CD4-positive, alpha-beta T cell treated with Interferon alpha-2 for 1 hour (primary cell): ENCODE data around the gene GADL1.

Source experiments
- DNase-seq, 2 donors: peaks; one replicate each; pipeline ENCODE4 v3.0.0-alpha.2; 2020 to 2022

The GADL1 gene

DNA sequence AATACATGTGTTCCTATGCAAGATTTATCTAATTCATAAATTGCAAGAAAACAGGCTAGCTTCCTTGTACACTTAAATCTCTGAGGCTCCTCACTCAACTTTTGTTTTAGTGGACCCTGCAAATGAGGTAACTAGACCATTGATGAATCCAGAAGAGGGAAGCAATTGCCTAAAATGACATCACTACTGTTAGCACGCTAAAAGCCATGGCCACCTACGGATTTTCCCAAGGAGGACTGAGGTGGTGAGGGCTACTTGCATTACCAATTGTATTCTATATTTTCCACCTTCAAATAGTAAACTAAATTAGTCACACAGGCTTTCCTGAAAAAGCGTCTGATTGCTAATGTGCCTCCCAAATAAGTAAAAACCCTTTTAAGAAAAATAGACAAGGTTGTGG is 140.7 kb downstream of the GADL1 start:
- no peak for DNase-seq

DNA sequence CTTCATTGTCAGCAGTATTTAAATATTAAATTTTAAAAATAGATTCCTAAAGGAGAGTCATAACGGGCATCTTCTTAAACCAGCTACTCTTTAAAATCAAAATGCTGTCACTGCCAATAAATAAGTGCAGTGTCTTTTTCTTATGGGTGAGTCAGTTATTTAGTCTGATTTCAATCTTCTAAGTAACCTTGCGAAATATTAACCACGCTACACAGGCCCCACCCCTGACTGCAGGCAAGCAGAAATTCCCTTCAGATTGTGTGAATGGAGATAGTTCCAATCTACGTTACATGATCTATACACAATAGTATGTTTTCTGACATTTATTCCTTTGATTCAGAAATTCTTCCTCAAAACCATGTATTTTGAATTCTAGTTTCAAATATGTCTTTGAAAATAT is 141.5 kb downstream of the GADL1 start:
- DNase-seq, result peak in 1 of 2 donors; percentile 17

DNA sequence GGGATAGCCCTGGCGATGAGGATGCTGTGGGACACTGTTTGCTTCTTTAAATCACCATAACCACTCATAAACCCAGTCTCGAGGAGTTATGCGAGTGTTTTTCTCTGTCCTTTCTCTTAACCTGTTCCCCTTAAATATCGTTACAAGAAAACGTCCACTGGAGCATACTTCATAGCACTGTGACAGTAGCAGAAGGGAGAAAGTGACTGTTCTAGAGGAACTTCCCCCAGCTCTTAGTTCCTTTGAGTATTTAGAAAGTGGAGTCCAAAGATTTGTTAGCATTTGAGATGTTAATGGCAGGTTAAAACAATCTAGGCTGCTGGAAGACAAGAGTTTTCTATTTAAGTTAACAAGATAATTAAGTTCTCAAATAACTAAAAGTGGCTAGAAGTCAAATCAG is 142.0 kb downstream of the GADL1 start:
- DNase-seq, result no peak

DNA sequence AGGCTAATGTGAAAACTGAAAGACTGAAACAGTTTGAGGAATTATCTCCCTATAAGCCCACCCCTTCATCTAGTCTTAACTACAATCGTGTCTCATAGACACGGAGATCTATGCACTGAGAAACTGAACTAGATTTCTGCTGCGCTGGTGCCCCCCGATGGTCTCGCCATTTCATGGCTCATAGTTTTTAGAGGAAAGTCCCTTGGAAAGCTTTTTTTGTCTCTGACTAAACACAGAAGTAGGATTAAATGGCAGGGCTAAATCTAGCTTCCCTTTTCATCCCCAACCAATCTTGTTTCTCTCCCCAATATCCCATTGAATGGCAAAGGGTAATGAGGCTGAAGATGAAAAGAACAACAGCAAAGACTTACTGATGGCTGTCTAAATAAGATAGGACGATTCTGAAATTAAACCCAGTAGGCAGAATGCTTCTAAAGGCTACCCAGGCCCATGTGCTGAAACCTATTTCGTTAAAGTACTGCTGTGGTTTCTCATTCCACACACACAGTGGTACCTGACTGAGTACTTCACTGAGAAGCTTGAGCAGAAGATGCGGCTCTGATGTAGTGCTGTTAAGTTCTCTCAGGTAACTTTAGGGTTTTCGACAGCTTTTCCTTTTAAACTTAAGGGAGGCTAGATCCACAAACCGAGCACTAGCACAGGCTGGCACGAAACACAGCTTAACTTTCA is 142.7 kb downstream of the GADL1 start:
- DNase-seq, result peak; percentile 35 to 47

DNA sequence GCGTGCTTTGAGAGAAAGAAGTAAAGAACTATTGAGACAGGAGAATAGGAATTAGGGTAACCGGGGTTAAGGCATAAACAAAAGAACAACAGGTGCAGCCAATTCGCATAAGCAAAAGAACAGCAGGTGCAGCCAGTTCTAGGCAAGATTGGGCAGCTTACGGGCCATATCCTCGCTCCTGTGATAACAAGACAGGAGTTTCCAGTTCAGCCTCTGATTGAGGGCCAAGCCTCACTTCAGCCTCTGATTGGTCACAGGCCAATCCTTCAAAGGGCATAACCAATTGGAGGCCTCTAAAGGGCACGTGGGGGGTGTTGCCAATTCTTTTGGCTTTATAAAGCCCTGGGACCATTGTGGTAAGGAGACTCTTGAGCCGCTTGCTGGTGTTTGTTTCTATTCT is 143.5 kb downstream of the GADL1 start:
- DNase-seq, result no peak

DNA sequence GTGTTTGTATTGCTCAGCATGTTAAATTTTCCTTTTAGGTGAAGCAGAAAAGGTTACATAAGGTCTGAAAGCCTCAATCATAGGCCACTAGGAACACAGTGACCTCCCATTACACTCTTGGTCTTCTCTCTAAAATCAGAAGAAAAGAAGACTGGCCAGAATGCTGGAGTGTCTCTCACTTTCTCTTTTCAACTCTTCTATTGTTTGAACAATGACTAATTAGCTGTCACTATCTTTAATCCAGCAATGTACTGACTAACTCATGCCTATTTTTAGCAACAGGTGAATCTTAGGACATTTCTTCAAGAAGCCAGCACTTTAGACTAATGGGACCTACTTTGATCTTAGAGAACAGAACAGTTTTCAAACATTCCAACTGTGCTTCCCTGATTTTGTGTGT is 145.2 kb downstream of the GADL1 start:
- no peak for DNase-seq

DNA sequence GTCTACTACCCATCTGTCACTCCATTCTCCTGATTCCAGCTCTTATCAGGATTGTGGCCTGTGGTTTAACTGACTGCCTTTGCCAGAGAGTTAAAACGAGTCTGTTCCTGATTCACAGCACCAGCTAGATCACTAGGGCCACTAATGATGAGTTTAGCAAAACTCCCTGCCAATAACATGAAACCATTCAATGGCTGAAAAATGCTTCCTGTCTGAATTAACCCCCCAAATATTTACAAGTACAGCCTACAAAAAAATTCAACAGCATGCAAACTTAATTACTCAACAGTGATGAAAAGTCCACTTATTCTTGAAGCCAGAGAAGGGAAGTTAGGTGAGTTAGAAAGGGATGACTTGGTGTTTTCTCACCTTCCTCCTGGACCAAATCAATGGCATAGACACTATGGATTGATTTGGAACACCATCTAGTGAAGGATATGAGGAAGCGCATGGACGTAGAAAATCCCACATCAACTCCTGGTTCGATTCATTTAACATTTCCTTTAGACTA is 146.6 kb downstream of the GADL1 start:
- DNase-seq, result no peak

DNA sequence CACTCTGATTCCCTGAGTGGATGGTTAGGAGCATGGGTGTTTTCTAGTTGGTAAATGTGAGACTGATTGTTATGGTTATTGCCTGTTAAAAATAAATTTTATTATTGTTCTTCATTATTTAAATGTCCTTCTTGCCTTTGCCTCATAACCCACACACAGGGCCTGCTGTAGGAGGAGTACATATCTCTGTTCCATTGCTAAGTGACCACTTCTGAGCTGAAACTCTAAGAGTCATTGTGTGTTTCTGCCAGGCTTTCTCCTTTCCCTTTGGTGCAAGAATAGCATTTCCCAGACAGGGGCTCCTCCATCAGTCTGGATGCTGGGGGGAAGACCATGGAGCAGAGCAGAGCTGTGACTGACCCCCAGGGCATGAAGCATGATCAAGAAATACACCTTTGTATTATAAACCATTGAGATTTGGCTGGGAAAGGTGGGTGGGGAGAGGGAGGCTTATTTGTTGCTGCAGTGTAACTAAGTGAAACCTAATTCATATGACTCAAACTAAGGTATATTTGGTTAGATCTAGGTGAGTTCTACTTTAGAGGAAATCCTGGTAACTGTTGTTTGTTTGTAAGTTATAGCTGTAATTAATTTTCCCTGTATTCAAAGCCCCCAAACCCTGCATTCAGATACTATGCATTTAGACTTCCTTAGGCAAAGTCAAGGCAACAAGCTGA is 150.7 kb downstream of the GADL1 start:
- no peak for DNase-seq

DNA sequence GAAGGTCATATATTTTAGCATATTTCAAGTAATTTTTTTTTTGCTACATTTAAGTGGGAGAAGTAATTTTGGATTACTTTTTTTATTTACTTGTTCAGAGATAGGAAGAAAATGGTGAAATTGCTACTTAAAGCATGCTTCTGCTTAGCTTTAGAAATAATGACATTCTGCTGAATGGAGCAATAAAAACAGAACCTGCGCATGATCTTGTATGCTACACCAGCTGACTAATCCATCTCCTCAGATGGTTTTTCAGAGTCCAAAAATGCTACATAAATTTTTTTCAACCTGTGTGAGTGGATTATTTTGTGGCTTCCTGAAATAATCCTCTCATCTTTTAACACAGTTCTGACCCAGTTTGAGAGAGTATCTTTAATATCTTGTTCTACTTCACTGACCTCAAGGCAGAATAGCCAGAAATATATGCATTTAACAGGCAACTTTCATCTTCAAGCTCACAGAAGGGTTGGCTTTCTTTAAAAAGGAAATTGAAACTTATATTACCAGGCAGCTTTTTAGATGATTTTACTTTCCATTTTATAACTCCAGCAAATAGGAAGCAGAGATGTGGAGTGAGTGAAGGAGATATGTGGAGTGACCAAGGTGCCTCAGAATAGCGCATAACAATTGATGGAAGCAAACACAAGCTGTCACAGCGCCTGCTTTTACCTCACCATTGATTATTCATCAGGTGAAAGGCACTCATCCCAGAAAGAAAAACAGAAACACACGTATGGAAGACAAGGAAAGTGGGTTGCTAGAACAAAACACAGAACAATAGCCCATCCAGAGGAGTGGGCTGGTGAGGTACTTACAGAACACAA is 151.5 kb downstream of the GADL1 start:
- no peak for DNase-seq

DNA sequence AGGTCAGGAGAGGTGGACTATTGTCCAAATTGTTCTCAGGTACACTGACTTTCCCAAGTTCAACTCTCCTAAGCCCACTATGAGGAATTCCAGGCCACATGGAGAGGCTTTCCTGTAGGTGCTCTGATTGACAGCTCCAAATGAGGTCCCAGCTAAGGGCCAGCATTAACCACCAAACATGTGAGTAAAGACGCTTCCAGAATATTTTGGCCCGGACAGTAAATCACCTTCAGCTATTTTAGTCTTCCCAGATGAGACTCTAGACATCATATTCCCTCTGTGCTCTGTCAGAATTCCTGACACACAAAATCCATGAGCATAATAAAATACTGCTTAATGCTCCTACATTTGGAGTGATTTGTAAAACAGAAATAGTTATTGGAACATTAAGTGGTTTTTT is 152.6 kb downstream of the GADL1 start:
- no peak for DNase-seq

DNA sequence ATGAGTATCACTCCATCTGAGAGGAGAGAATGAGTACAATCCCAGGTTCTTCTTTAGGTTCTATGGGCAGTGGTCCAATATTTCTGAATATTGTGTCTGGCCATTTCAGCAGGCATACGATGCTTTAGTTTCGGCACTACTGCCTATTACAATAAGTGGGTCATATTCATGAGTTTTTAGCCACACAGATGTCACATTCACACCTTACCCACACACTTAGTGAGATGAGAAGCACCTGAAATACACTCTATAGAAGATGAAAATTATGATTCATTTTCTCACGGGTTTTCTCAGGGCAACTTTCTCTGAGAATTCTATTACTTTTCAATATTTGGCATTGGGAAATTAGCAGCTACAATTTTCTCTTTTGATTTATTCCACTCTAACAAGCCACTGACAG is 155.9 kb downstream of the GADL1 start:
- no peak for DNase-seq

DNA sequence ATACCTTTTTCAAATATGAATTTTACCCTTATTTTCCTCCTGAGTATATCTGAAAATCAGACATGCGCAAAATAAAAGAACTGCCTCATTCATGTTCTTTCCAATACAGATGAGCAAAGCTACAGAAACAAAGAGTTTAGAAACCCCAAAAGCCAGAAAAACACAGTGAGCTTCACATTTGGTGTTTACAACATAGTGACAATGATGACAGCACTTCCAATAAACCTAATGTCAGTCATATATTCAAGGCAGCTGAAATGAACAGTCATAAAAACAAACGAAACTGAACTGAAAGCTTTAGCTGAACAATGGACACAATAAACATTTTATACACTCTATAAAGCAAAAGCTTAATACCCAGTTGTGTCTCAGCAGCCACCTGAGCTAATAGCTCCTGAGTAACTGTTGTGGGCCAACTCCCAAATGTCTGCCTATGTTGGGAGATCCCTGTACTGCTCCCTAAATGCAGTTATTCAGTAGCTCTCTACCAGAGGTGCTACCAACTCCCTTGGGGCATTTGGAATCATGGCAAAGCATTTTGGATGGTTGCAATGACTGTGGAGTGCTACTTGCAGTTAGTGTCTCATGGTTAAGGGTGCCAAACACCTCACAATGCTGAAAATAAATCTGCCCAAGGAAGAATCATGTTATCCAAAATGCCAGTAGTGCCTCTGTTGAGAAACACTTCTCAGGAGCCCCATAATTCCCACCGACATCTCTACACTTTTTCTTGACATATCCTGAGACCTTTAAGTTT is 156.5 kb downstream of the GADL1 start:
- DNase-seq, result no peak

DNA sequence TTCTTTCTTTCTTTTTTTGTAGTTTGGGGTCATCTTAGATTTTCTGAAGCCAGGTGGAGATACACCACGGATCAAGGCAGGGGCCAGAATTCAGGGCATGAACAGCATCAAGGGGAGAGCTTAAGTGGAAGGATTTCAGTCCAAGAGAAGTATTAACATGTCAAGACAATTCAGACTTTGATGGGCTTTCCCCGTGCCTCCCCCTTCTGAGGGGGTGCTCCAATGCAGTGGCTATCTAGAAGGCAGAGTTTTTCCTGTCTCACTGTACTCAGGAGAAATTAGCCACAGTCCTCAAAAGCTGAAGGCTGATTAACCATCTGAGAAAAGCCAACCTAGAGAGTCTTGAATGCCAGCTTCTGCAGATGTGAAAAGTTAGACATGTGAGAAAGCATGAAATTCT is 160.8 kb downstream of the GADL1 start:
- no peak for DNase-seq

DNA sequence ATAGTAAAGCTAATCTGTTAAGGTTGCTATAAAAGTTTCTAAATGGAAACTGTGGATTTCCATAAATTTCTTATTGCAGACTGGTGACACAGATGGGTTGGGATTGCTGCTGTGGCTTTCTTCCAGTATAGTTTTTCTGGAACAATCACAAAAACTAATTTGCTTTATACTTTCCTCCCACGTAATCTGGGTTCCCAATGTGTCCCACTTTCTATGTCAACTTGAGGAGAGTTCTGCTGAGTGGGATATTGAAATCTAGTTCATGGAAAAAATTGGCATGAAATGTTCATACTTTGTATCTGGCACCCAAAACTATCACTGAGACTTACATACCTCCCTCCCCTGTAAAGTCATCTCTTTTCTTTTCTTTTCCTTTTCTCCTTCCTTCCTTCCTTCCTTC is 161.3 kb downstream of the GADL1 start:
- no peak for DNase-seq

DNA sequence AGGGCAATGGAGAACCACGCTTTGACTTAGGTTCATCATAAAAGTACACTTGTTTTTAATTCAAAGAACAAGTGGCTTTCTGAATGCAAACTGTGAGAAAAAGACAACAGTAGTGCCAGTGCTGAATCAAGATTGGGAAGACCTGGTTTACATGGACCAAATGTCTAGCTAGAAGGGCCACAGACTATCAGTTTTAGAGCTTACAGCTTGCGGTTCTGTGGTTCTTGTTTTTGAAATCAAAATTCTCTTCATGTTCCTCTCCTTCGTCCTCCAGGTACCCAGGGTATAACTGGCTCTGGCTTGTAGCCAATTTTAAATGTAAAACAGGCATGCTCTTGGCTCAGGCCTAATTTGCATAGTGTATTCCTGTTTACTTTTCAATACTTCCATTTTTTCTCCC is 163.5 kb downstream of the GADL1 start:
- DNase-seq, result no peak

DNA sequence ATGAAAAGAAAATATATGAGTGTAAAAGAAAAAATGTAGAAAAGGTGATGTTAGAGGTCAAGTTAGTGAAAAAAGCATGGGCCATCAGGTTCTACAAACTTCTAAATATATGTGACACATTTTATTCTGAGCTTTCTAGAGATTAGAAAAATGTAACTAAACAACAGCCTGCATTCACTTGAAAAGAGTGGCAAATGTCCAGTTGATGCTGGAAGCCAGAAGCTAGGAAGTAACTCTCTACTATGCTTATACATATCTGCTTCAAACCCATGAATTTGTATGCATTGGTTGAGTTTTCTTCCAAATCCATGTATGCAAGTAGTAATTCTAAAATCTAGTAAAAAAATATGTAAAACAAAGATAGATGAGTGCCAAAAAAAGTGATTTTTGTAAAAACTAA is 164.5 kb downstream of the GADL1 start:
- no peak for DNase-seq

DNA sequence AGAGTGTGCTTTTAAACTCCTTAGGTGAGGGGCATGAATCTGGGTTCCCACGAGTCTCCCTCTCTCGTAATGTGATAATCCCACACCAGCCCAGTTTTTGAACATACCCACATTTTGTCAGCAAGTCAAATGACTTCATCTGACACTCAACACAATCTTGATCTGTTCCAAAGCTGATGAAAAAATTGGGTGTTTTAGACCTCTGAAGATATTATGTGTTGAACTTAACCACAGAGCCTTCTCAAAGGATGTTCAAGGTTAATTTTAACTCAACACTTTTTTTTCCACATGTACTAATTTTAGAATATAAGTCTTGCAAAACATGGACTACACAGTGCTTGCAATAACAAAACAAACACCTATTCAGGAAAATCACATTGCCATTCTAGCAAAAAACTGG is 164.9 kb downstream of the GADL1 start:
- DNase-seq, result no peak

DNA sequence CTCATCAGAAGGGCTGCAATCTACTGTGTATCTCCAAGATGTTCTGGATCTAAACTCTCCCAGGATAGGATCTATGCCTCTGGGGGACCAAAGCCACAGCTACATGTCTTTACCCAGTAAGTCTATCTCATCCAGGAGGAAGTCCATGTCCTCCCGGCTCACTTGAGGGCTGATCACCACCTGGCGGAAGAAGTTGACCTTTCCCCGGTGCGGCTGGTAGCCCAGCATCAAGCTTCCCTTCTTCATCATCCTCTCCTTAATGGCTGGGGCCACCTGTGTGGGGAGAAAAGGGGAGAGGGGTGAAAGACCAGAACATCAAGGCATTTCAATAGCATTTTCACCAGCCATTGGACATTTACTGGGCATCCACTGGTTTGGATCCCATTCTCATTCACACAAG is 166.3 kb downstream of the GADL1 start:
- no peak for DNase-seq

DNA sequence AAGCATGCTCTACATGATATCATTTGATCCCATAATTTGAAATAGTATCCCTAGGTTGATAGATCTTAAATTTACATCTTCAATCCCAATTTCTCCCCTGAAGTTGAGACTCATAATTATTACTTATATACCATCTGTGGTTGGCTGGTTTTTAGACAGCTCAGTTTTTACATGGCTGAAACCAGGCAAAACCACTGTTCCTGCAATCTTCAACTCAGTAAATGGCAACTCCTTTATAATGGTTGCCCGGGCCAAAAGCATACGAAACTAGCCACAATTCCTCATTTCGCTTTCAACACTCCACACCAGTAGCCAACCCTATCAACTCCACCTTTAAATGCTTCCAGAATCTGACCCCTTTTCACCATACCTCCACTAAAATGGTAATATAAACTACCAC is 169.6 kb downstream of the GADL1 start:
- no peak for DNase-seq

DNA sequence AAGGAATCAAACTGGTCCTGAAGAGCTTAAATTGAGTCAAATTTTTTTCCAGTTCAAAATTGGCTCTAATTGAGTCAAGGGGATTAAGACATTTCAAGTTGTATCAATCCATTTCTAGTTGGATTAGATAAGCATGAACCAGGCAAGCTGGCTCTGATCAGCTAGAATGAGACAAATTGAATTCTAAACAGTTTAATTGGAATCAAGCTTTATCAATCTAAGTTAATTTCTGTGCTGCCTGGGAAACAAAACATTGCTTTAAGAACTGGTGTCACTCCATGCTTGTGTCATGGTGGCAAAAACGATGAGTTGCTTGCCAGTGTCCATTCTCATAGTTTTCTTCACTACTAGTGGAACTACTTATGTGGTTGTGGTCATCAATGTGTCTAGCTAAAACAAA is 171.2 kb downstream of the GADL1 start:
- DNase-seq, result no peak

DNA sequence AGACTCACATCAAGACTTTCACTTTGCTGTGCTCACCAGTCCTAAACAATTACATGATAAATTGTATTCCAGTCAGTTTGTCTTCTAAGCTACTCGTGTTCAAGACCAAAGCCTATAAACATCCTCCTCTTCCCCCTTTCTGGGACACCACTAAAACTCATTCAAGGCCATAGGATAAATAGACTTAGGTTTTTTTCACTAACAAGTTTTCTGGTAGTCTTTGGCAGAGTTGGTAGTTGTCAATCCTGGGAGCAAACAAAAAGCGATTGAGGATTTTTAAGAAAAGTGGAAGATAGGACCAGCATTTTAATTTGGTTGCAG is 173.2 kb downstream of the GADL1 start:
- no peak for DNase-seq

DNA sequence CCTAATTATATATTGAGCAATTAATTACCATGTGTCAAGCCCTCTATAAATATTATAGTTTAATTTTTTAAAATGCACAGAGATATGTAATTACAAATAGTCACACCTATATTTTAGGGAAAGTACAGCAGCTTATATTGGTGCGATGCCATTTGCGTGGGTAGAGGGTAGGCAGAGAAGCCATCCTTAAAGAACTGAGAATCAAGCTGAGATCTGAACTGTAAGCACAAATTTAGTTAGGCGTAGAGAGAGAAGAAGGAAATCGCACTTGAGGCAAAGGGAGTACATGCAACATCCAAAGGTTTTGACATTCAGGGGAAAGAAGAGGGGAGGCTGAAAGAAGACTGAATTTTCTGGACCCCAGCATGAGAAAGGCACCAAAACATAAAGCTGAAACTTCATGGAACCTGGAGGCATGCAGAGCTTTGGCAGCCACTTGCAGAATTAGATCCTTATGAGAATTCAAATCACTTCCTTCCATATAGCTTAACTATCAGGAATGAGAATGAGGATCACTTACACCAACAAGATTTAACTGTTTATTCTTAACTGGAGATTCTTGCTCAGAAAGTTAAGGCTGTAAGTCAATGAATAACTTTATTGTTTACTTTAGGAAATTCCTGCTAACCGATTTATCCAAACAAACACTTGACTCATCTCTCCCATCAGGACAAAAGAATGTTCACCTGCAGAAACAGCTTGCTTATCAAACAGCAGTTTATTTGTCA is 173.7 kb downstream of the GADL1 start:
- no peak for DNase-seq

DNA sequence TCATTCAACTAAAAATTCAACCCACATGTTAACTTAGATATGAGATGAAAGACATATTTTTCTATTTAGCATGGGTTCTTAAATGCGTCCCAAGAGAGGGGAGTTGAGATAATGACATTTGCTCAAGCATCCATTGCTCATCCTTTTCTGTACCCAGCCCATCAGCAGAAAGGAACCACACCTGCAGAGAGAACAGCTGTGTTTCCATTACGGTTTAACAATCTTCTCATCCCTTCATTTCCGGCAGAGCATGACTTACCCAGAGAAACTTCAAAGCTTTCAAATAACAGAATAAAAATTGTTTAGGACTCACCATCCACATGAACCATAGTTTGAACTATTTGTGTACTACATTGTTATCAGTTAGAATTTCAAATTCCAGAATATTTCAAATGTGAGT is 174.9 kb downstream of the GADL1 start:
- no peak for DNase-seq
